SK-N-MC (cell line): ENCODE results near the gene TMEM131L.
A peak's percentile ranks its signal among the peaks of the same experiment; 100 is the strongest.
"Not testable (repeated sequence)": the region's sequence is repeated elsewhere in the genome, so short reads cannot be mapped to it uniquely, and the experiment has no call there.

Experiments used
- DNase-seq: peaks from one replicate; pipeline ENCODE4 v3.0.0-alpha.2; 2011; ENCODE audit warnings: low read depth, low spot score
- H3K27ac ChIP-seq: fragments of 200-600 bp; sonication (generic); 2 replicates; pipeline ENCODE4 v1.5.1; 2016; ENCODE audit warnings: mixed run types
- H3K36me3 ChIP-seq: fragments of 200-600 bp; sonication (generic); 2 replicates; pipeline ENCODE4 v1.6.1; 2017; ENCODE audit warnings: antibody characterized with exemption, low read length, mixed read lengths; ENCODE audit not compliant: insufficient read depth
- H3K4me3 ChIP-seq: fragments of 200-600 bp; sonication (generic); 2 replicates; pipeline ENCODE4 v1.5.1; 2016
- H3K9ac ChIP-seq: fragments of 200-600 bp; sonication (generic); 2 replicates; pipeline ENCODE4 v1.8.0; 2017; ENCODE audit warnings: mixed run types, mixed read lengths; ENCODE audit not compliant: insufficient read length
- H3K9me3 ChIP-seq: fragments of 200-600 bp; sonication (generic); 2 replicates; pipeline ENCODE4 v1.6.1; 2017; ENCODE audit warnings: low read depth, mild to moderate bottlenecking, antibody characterized with exemption, low read length, moderate library complexity, mixed read lengths
- EZH2 ChIP-seq: fragments of 200-600 bp; sonication (generic); IDR thresholded peaks from one replicate; pipeline ENCODE4 v1.6.1; 2017; ENCODE audit warnings: antibody characterized with exemption
- FOXP2 ChIP-seq: optimal IDR thresholded peaks from 2 replicates; pipeline ENCODE3; 2011; ENCODE audit warnings: mild to moderate bottlenecking, moderate library complexity; ENCODE audit not compliant: insufficient read depth; ENCODE audit errors: extremely low read length, control extremely low read depth
- POLR2AphosphoS5 ChIP-seq: IDR thresholded peaks from 2 replicates; pipeline ENCODE4 v1.6.1; 2012; ENCODE audit warnings: mild to moderate bottlenecking, low read depth, low read length, borderline replicate concordance

Gene TMEM131L

GRCh38 chr4:153502584-153502983 is 36.4 kb downstream of the TMEM131L start:
- H3K27ac ChIP-seq = no peak overlapping the region
- no peak for DNase-seq
- H3K36me3 ChIP-seq = peaks cover 7% of the 10 kb centered on the region
- no peak overlapping the region for H3K9ac ChIP-seq
- TF ChIP-seq FOXP2 (no peak), EZH2 (no peak), POLR2AphosphoS5 (no peak)
- H3K4me3 ChIP-seq = no peak overlapping the region
- no peaks in the 10 kb centered on the region for H3K9me3 ChIP-seq

GRCh38 chr4:153506341-153507309 is 40.5 kb downstream of the TMEM131L start:
- H3K4me3 ChIP-seq = no peak overlapping the region
- H3K9me3 ChIP-seq = no peaks in the 10 kb centered on the region
- peaks cover 13% of the 10 kb centered on the region for H3K36me3 ChIP-seq
- H3K27ac ChIP-seq = no peak overlapping the region
- H3K9ac ChIP-seq = no peak overlapping the region
- TF ChIP-seq FOXP2 (no peak), POLR2AphosphoS5 (no peak), EZH2 (no peak)
- DNase-seq = no peak

- H3K36me3 ChIP-seq = peaks cover 13% of the 10 kb centered on the region
- DNase-seq = no peak
- no peak overlapping the region for H3K4me3 ChIP-seq
- H3K27ac ChIP-seq = no peak overlapping the region
- H3K9ac ChIP-seq = no peak overlapping the region
- TF ChIP-seq EZH2 = no peak
- no peak for TF ChIP-seq FOXP2
- no peak for TF ChIP-seq POLR2AphosphoS5
- no peaks in the 10 kb centered on the region for H3K9me3 ChIP-seq
These were observed 41.3 kb downstream of the TMEM131L start for GRCh38 chr4:153507310-153508073.

- not testable (repeated sequence) for H3K9ac ChIP-seq, DNase-seq, H3K9me3 ChIP-seq, H3K4me3 ChIP-seq
- H3K36me3 ChIP-seq = peaks cover 13% of the 10 kb centered on the region
- 0 out of 2 replicates have a peak overlapping the region, but pooled peaks have one; percentile 40 for H3K27ac ChIP-seq
These were observed 43.1 kb downstream of the TMEM131L start for GRCh38 chr4:153509212-153509611.

- TF ChIP-seq EZH2 (no peak), FOXP2 (no peak), POLR2AphosphoS5 (no peak)
- Histone ChIP-seq H3K9me3 (no peaks in the 10 kb centered on the region), H3K4me3 (0 out of 2 replicates have a peak overlapping the region, but pooled peaks have one; percentile 29)
These were observed 43.6 kb downstream of the TMEM131L start for GRCh38 chr4:153509724-153510123.

GRCh38 chr4:153510252-153511001 is 44.3 kb downstream of the TMEM131L start:
- Histone ChIP-seq H3K9ac (no peak overlapping the region), H3K36me3 (peaks cover 10% of the 10 kb centered on the region), H3K4me3 (no peak overlapping the region), H3K9me3 (no peaks in the 10 kb centered on the region), H3K27ac (no peak overlapping the region)
- DNase-seq = no peak
- no peak for TF ChIP-seq EZH2
- TF ChIP-seq POLR2AphosphoS5 = no peak
- no peak for TF ChIP-seq FOXP2

More at GRCh38 chr4:153509724-153510123, 43.6 kb downstream of the TMEM131L start:
- H3K36me3 ChIP-seq = peaks cover 13% of the 10 kb centered on the region
- no peak overlapping the region for H3K9ac ChIP-seq
- 0 out of 2 replicates have a peak overlapping the region, but pooled peaks have one; percentile 40 for H3K27ac ChIP-seq
- no peak for DNase-seq

GRCh38 chr4:153511104-153511503 is 44.9 kb downstream of the TMEM131L start:
- DNase-seq = no peak

More at GRCh38 chr4:153511104-153511503, 44.9 kb downstream of the TMEM131L start:
- TF ChIP-seq FOXP2 (no peak), POLR2AphosphoS5 (no peak), EZH2 (no peak)
- H3K27ac ChIP-seq = no peak overlapping the region
- peaks cover 10% of the 10 kb centered on the region; the same call in 1 of the 2 replicates for H3K36me3 ChIP-seq
- H3K4me3 ChIP-seq = no peak overlapping the region
- no peak overlapping the region for H3K9ac ChIP-seq
- no peaks in the 10 kb centered on the region for H3K9me3 ChIP-seq
